Umbilical cord (tissue), 2 donors: ENCODE results near the gene SARM1. TPM values are rescaled to one million over a fixed set of nuclear protein-coding genes. Genes with fewer than 3 reads are reported as not detected.

Experiments used
- DNase-seq: peaks from one replicate; pipeline ENCODE4 v3.0.0-alpha.2; 2015; ENCODE audit warnings: low spot score
- total RNA-seq: library from RNA; depleted of rRNA; stranded (reverse); fragments of >200 nt; gene quantifications from one replicate; pipeline ENCODE4 v1.2.3, GENCODE V29; 2014; ENCODE audit warnings: low replicate concordance; ENCODE audit not compliant: insufficient read depth

SARM1 gene
- total RNA-seq, 1 donor from 2014 or later, result 9.4 TPM

- DNase-seq, result no peak
Observed at GRCh38 chr17:28368915-28369683, 2.4 kb upstream of the SARM1 start.

- DNase-seq, result no peak
Observed at GRCh38 chr17:28369684-28370034, 1.8 kb upstream of the SARM1 start.

- DNase-seq, result peak; percentile 77
Observed at GRCh38 chr17:28370035-28370743, 1.3 kb upstream of the SARM1 start, which contains the start of gene VTN. Gene VTN (minus strand): TSS chr17:28370307. CDS start chr17:28370203, 104 bp downstream.

DNA sequence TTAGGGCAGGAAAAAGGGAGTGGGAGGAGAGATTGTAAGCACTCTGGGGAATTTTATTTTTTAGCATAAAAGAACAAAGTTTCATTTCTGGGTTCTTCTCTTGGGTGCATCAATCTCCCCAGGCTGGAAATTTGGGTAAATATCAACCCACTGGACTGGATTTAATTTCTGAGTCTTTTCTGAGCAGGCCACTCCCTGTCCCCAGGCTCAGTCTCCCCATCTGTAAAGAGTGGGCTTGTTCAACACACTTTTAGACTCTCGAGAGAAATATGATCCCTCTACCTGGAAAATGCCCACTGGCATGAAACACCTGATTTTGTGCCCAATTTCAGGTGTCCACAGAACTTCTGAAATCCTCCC, 770 bp upstream of the SARM1 start:
- no peak for DNase-seq

DNA sequence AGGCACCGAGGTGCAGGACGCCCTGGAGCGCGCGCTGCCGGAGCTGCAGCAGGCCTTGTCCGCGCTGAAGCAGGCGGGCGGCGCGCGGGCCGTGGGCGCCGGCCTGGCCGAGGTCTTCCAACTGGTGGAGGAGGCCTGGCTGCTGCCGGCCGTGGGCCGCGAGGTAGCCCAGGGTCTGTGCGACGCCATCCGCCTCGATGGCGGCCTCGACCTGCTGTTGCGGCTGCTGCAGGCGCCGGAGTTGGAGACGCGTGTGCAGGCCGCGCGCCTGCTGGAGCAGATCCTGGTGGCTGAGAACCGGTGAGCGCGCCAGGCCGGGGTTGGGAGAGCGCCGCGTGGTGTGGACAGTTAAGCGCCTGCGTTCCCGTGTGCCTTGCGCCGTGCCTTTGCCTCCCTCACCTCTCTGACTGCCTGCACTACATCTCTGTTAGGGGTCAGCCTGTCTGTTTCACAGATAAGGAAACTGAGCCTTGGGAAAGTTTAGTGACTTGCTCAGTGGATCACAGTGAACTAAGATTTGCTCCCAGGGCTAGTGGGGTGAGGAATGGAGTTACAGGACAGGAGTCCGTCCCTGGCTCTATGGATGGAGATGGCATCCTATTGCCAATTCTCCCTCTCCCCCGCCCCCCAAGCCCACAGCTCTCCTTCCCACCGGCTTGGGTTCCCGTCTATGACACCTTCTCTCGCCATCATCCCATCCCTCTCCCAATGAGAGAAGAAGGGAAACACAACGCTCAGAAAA, 880 bp downstream of the SARM1 start:
- peak; percentile 32 for DNase-seq

DNA sequence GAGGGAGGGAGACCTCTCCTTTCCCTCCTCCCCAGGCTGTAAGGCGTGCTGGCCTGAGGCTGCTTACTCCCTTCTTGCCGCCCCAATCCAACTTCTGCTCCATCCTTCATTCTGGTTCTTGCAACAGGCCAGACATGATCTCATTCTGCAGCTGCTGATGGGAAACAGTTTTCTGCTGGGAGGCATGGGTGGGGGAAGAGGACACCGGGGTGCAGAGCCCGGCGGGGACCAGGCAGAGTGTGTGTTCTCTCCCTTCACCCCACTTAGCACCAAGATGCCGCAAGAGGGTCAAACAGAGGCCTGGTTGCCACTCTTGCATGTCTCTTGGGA, 1.4 kb downstream of the SARM1 start:
- no peak for DNase-seq

GRCh38 chr17:28379814-28380801, 8.6 kb downstream of the SARM1 start:
- no peak for DNase-seq

DNA sequence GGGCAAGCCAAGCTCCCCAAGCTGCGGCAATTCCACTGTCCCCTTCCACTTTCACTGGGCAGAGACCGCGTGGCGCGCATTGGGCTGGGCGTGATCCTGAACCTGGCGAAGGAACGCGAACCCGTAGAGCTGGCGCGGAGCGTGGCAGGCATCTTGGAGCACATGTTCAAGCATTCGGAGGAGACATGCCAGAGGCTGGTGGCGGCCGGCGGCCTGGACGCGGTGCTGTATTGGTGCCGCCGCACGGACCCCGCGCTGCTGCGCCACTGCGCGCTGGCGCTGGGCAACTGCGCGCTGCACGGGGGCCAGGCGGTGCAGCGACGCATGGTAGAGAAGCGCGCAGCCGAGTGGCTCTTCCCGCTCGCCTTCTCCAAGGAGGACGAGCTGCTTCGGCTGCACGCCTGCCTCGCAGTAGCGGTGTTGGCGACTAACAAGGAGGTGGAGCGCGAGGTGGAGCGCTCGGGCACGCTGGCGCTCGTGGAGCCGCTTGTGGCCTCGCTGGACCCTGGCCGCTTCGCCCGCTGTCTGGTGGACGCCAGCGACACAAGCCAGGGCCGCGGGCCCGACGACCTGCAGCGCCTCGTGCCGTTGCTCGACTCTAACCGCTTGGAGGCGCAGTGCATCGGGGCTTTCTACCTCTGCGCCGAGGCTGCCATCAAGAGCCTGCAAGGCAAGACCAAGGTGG, 9.8 kb downstream of the SARM1 start:
- DNase-seq, result no peak

GRCh38 chr17:28384281-28385036, 13.0 kb downstream of the SARM1 start:
- no peak for DNase-seq

- no peak for DNase-seq
Observed at GRCh38 chr17:28385037-28385400, 13.5 kb downstream of the SARM1 start.

DNA sequence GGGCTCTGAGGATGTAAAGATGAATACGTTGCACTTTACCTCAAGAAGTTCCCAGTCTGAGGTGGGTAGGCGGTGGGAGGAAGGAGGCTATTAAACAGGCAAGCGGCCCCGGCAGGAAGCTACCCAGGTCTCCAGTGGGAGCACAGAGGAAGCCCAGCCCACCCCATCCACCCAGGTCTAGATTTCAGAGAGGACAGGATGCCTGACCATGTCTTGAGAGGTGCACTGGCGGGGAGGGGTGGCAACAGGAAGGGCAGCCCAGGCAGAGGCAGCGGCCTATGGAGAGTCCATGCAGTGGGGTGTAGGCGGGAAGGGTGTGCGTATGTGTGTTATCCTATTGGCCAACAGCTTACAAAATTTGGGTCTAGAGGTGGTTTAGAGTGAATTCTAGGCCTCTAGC, 13.9 kb downstream of the SARM1 start:
- DNase-seq, result no peak

DNA sequence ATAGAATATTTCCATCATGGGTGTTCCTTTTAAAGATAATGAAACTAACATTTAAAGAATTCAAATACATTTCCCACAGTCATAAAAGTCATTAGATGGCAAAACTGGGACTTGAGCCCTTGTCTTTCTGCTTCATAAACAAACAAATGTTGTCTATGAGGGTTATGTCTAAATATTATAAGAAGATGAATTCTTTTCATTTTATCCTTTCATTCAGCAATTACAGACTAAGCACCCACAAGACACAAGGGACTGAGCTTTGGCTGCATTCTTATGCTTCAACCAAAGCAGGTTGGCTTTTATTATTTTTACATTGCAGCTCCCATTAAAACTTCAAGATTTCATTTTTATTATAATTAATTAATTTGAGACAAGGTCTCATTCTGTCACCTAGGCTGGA, 14.9 kb downstream of the SARM1 start:
- no peak for DNase-seq

DNA sequence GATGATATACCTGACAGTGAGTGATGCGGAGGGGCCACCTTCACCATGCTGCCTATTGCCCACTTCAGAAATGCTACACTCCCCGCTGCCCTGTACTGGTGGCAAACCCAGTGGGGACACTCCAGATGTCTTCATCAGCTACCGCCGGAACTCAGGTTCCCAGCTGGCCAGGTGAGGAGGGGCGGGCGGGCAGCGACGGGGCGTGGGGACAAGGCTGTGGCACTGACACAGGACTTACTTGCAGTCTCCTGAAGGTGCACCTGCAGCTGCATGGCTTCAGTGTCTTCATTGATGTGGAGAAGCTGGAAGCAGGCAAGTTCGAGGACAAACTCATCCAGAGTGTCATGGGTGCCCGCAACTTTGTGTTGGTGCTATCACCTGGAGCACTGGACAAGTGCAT, 16.6 kb downstream of the SARM1 start:
- no peak for DNase-seq

DNA sequence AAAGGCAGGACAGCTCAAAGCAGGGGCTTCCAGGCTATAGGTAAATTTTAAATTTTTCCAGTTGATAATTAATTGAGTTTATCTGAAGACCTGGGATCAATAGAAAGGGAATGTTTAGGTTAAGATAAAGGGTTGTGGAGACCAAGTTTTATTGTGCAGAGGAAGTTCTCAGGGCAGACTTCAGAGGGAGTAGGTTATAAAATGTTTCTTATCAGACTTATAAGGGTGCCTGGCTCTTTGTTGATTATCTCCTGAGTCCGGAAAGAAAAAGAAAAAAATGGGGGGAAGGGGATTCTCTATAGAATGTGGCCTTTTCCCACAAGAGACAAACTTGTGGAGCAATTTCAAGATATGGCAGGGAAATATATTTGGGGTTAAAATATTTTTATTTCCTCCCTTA, 18.6 kb downstream of the SARM1 start:
- DNase-seq, result no peak

GRCh38 chr17:28390563-28390962, 19.1 kb downstream of the SARM1 start:
- no peak for DNase-seq

- no peak for DNase-seq
Observed at GRCh38 chr17:28390984-28391383, 19.5 kb downstream of the SARM1 start.

- no peak for DNase-seq
Observed at GRCh38 chr17:28391401-28391800, 19.9 kb downstream of the SARM1 start.

- no peak for DNase-seq
Observed at GRCh38 chr17:28392491-28392890, 21.0 kb downstream of the SARM1 start.

DNA sequence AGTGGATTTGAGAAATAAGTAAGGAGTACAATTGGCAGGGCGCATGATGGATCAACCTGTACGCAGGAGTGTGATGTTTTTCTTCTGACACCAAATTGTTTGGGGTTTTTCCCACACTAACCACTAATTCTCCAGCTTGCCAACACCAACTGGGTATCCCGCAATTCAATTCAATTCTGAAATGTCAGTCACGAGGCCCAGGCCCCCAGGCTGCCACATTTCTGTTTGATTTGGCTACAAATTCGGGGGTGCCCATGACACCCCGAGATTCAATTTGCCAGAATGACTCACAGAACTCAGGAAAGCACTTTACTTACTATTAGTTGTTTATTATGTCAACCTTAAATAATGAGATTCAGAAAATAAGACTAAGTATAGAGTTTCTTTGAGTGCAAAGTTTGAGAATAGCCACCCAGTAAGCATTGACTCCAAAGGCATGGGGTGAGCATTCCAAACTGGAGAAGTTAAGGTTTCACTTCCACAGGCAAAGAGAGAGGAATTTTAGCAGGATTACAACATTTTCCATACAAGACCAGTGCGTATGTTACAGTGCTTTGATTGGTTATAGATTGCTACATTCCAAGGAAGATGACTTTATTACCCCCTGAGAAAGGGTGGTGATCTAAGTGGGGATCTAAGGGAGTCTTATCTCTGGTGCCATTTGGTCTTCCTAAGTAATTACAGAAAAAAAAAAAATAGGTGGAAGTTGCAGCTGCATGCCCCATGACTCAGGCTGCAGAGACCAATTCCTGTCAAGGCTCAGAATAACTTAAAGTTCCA, 23.0 kb downstream of the SARM1 start:
- DNase-seq, result no peak
